Thyroid gland (tissue), 4 donors: ENCODE data around the gene MDH1B. TPM values are rescaled to one million over a fixed set of nuclear protein-coding genes. Genes with fewer than 3 reads are reported as not detected.

Experiments
- DNase-seq, 2 donors: peaks; one replicate each; pipeline ENCODE4 v3.0.0-alpha.2; 2019
- H3K27ac ChIP-seq, 3 donors: fragments of 200-600 bp; sonication (generic); 1 replicate in 2 of 3; 2 replicates in 1 of 3; pipeline ENCODE4 v1.5.1; 2016 to 2019; ENCODE audit warnings: mild to moderate bottlenecking in 1 of 3, moderate library complexity in 1 of 3
- H3K27me3 ChIP-seq: fragments of 200-600 bp; sonication (generic); one replicate; pipeline ENCODE4 v1.5.1; 2019
- H3K36me3 ChIP-seq, 2 donors: fragments of 200-600 bp; sonication (generic); one replicate each; pipeline ENCODE4 v1.5.1; 2016 to 2019
- H3K4me1 ChIP-seq, 2 donors: fragments of 200-600 bp; sonication (generic); one replicate each; pipeline ENCODE4 v1.5.1; 2017 to 2019
- H3K4me3 ChIP-seq, 3 donors: fragments of 200-600 bp; sonication (generic); replicated peaks in 1 of 3; 1 replicate in 2 of 3; 2 replicates in 1 of 3; pipeline ENCODE4 v1.5.1; 2016; ENCODE audit warnings: mild to moderate bottlenecking in 1 of 3
- H3K9me3 ChIP-seq: fragments of 200-600 bp; sonication (generic); one replicate; pipeline ENCODE4 v1.5.1; 2017
- POLR2A ChIP-seq, 2 donors: fragments of 450-650 bp; IDR thresholded peaks; one replicate each; pipeline ENCODE4 v1.6.1; 2017; ENCODE audit warnings: antibody characterized with exemption in 2 of 2, mild to moderate bottlenecking in 2 of 2, moderate library complexity in 1 of 2
- WGBS, 2 donors: methylation state at CpG; one replicate each; pipeline ENCODE4 v1.1.5; 2017; 5-methylcytosine and 5-hydroxymethylcytosine counted together
- intact Hi-C: fragments of 100-400 bp; cut with DNase I; formaldehyde crosslinking; loops from one replicate; pipeline ENCODE4 v1.15.1; 2023
- total RNA-seq, 4 donors: library from RNA; depleted of rRNA; stranded (reverse); fragments of >200 nt; gene quantifications; one replicate each; pipeline ENCODE4 v1.2.3, GENCODE V29; 2016
- TF ChIP-seq, protein P1 (sequence below), 6 experiments: fragments of 200-600 bp in 3 of 6; fragments of 450-650 bp in 3 of 6; sonication (generic) in 3 of 6; IDR thresholded peaks; one replicate each; pipeline ENCODE4 v1.5.1; 2016 to 2019; ENCODE audit warnings: antibody characterized with exemption in 6 of 6, mild to moderate bottlenecking in 2 of 6, inconsistent platforms in 1 of 6, moderate library complexity in 1 of 6

The MDH1B gene
- total RNA-seq, 4 donors from 2014 or later, result 5.0 to 15.5 (median 11.5) TPM

DNA sequence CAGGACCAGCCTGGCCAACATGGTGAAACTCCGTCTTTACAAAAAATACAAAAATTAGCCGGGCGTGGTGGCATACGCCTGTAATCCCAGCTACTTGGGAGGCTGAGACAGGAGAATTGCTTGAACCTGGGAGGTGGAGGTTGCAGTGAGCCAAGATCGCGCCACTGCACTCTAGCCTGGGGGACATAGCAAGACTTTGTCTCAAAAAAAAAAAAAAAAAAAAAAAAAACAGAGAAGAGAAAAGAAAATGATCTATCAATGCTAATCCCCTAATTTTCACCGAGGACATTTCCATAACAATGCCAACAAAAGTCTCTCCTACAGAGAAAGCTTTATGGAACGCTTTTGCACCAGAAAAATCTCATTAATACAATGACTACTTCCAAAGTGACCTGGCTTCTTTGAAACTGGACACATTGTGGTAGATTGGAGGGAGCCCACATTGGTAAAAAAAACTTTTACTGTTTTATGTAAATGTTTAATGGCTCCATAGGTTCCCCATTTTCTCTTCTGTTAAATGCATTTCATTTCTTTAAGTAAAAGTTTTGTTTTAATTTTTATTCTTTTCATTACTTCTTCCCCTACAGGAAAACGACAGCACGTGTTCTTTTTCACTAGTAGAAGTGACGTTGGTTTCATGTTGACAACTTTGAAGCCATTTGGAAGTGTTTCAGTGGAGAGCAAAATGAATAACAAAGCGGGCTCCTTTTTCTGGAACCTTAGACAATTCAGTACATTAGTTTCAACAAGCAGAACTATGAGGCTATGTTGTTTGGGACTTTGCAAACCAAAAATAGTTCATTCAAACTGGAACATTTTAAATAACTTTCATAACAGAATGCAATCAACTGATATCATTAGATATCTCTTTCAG is 1.2 kb upstream of the MDH1B start:
- TF ChIP-seq POLR2A (IDR thresholded peaks at IDR 0.05), result no peak
- TF ChIP-seq, protein P1, sequence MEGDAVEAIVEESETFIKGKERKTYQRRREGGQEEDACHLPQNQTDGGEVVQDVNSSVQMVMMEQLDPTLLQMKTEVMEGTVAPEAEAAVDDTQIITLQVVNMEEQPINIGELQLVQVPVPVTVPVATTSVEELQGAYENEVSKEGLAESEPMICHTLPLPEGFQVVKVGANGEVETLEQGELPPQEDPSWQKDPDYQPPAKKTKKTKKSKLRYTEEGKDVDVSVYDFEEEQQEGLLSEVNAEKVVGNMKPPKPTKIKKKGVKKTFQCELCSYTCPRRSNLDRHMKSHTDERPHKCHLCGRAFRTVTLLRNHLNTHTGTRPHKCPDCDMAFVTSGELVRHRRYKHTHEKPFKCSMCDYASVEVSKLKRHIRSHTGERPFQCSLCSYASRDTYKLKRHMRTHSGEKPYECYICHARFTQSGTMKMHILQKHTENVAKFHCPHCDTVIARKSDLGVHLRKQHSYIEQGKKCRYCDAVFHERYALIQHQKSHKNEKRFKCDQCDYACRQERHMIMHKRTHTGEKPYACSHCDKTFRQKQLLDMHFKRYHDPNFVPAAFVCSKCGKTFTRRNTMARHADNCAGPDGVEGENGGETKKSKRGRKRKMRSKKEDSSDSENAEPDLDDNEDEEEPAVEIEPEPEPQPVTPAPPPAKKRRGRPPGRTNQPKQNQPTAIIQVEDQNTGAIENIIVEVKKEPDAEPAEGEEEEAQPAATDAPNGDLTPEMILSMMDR (IDR thresholded peaks at IDR 0.05), result no peak
- peak overlapping the region; percentile 42 to 68 (median 68) for H3K4me3 ChIP-seq
- intact Hi-C loops, result no loop called here
- H3K9me3 ChIP-seq, result no peaks in the 10 kb centered on the region
- DNase-seq, result no peak
- no peaks in the 10 kb centered on the region for H3K27me3 ChIP-seq
- WGBS, 2 donors, result 40 to 43% methylated on average over 12 of the region's 12 CpGs
- peak overlapping the region in 2 of 3 donors; percentile 89 for H3K27ac ChIP-seq
- H3K4me1 ChIP-seq, result peaks cover 9 to 10% of the 10 kb centered on the region in 2 donors
- peaks cover 4 to 7% of the 10 kb centered on the region in 2 donors for H3K36me3 ChIP-seq

DNA sequence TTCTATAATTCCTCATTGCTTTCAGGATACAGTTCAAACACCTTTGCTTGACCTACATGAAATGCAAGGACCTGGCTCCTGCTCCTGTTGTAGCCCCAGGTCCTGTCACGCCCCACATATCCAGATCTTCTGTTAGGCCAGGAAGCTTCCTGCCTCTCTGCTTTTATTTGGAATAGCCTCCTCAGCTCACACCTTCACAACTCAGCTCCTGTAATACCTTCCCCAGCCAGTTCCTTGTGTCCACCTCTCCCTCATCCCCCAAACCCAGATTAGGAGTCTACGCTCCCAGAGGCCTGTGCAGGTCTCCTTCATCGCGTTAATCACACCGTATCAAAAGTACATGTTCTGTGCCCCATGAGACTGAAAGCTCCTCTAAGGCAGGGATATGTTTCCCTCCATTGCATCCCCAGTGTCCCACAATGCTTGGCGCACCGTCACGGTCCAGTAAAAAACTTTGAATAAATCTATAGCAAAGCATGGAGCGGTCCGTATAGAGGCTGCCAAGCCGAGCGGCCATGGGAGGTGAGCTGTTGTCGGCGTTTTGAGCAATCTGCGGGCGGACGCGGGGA is 371 bp downstream of the MDH1B start:
- peak overlapping the region; percentile 42 to 68 (median 68) for H3K4me3 ChIP-seq
- TF ChIP-seq POLR2A (IDR thresholded peaks at IDR 0.05), result no peak
- TF ChIP-seq, protein P1 (IDR thresholded peaks at IDR 0.05), result no peak
- peak in 1 of 2 donors; percentile 6 for DNase-seq
- no peaks in the 10 kb centered on the region for H3K9me3 ChIP-seq
- H3K4me1 ChIP-seq, result peaks cover 9 to 10% of the 10 kb centered on the region in 2 donors
- intact Hi-C loops, result no loop called here
- H3K27me3 ChIP-seq, result no peaks in the 10 kb centered on the region
- H3K27ac ChIP-seq, result peak overlapping the region; percentile 57 to 89 (median 89)
- 8 to 12% methylated on average over 13 to 18 of the region's 18 CpGs for WGBS, 2 donors
- peaks cover 0 to 7% of the 10 kb centered on the region in 2 donors for H3K36me3 ChIP-seq

DNA sequence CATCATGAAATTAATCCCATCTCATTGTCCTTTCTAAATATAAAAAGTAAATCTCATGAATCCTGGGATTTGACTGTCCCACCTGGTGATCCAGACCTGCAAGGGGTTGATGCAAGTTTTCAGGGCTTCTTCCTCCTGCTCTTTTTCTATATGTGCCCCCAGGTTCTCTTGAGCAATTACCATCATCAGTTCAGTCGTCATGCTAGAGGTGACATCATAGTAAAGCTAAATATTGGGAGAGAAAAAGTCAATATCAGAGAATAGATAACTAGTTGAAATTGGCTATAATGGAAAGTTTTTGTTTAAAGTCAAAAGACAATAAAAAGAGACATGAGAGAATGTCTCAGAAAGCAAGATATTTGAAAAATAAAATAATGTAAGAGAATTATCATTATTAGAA is 8.3 kb downstream of the MDH1B start:
- H3K27ac ChIP-seq, result no peak overlapping the region
- H3K9me3 ChIP-seq, result no peaks in the 10 kb centered on the region
- TF ChIP-seq, protein P1 (IDR thresholded peaks at IDR 0.05), result no peak
- no peak for TF ChIP-seq POLR2A (IDR thresholded peaks at IDR 0.05)
- H3K27me3 ChIP-seq, result no peaks in the 10 kb centered on the region
- 61 to 63% methylated on average over 1 of the region's 1 CpG for WGBS, 2 donors
- H3K36me3 ChIP-seq, result no peaks in the 10 kb centered on the region
- no peak overlapping the region for H3K4me3 ChIP-seq
- intact Hi-C loops, result no loop called here
- no peak for DNase-seq
- H3K4me1 ChIP-seq, result no peaks in the 10 kb centered on the region

DNA sequence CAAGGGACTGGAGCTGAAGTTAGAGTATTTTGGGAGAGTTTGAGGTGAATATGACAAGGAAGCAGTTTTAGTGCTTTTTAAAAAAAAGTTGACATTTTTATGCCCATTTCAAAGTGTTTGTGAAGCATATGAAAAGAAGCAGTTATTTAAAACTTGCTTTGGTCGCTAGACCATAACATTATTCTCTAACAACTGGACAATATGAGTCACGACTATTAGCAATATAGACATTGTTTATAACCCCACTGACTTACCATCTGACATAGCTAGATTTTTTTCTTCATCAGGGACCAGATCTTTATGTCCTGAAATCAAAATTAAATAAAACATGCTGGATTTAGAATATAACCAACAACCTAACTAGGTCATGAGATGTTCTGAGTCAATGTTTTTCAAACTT is 24.3 kb downstream of the MDH1B start:
- no peaks in the 10 kb centered on the region for H3K36me3 ChIP-seq
- no peak overlapping the region for H3K4me3 ChIP-seq
- no peak overlapping the region for H3K27ac ChIP-seq
- no peaks in the 10 kb centered on the region for H3K4me1 ChIP-seq
- TF ChIP-seq, protein P1 (IDR thresholded peaks at IDR 0.05), result no peak
- TF ChIP-seq POLR2A (IDR thresholded peaks at IDR 0.05), result no peak
- no peak for DNase-seq
- no peaks in the 10 kb centered on the region for H3K27me3 ChIP-seq
- 41 to 53% methylated on average over 2 of the region's 2 CpGs for WGBS, 2 donors
- H3K9me3 ChIP-seq, result no peaks in the 10 kb centered on the region
- intact Hi-C loops, result no loop called here

DNA sequence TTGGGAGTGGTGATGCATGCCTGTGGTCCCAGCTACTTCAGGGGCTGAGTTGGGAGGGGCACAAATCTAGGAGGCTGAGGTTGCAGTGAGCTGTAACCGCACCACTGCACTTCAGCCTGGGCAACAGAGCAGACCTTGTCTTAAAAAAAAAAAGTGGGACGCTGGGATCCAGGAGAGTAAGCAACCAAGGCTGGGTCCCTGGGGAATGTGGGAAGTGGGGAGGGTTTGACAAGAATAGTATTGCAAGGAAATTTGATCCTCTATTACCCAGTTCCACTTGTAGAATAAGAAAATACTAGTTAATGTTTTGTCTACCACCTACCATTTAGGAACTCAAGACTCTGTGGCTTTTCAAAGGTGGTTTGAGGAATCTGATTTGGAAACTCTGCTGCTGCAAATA is 25.9 kb downstream of the MDH1B start:
- Histone ChIP-seq H3K4me1 (no peaks in the 10 kb centered on the region), H3K27ac (no peak overlapping the region), H3K4me3 (no peak overlapping the region), H3K36me3 (no peaks in the 10 kb centered on the region), H3K9me3 (no peaks in the 10 kb centered on the region), H3K27me3 (no peaks in the 10 kb centered on the region)
- TF ChIP-seq POLR2A (IDR thresholded peaks at IDR 0.05), result no peak
- TF ChIP-seq, protein P1 (IDR thresholded peaks at IDR 0.05), result no peak
- intact Hi-C loops, result no loop called here
- 57 to 64% methylated on average over 2 of the region's 2 CpGs for WGBS, 2 donors
- DNase-seq, result no peak
